GM23338 (cell line): ENCODE measurements around the gene PYGO2. TPM values are rescaled to one million over a fixed set of nuclear protein-coding genes. Genes with fewer than 3 reads are reported as not detected.

Experiments
- ATAC-seq: fragments of 200-7000 bp; cut with Tn5 transposase; 3 replicates; pipeline ENCODE4 v1.9.1; 2020
- DNase-seq: peaks from one replicate; pipeline ENCODE4 v3.0.0-alpha.2; 2015; ENCODE audit warnings: low spot score
- H2AFZ ChIP-seq: fragments of 200-600 bp; sonication (generic); 2 replicates; pipeline ENCODE4 v1.8.0; 2016; ENCODE audit warnings: antibody characterized with exemption, mild to moderate bottlenecking, moderate library complexity
- H3F3A ChIP-seq: fragments of 200-600 bp; sonication (generic); replicated peaks from 2 replicates; pipeline ENCODE4 v1.8.0; 2017; ENCODE audit warnings: antibody characterized with exemption, mixed run types, low read depth
- H3K27ac ChIP-seq: fragments of 200-600 bp; sonication (generic); 2 replicates; pipeline ENCODE4 v1.6.1; 2016; ENCODE audit warnings: low read depth
- H3K27me3 ChIP-seq: fragments of 200-600 bp; sonication (generic); 2 replicates; pipeline ENCODE4 v1.8.0; 2016; ENCODE audit warnings: mild to moderate bottlenecking, mixed run types, moderate library complexity; ENCODE audit not compliant: insufficient read depth
- H3K36me3 ChIP-seq: fragments of 200-600 bp; sonication (generic); 2 replicates; pipeline ENCODE4 v1.8.0; 2016; ENCODE audit warnings: mild to moderate bottlenecking; ENCODE audit not compliant: insufficient read depth
- H3K4me1 ChIP-seq: fragments of 200-600 bp; sonication (generic); 2 replicates; pipeline ENCODE4 v1.8.0; 2016; ENCODE audit warnings: mild to moderate bottlenecking, moderate library complexity; ENCODE audit not compliant: insufficient read depth
- H3K4me2 ChIP-seq: fragments of 200-600 bp; sonication (generic); 2 replicates; pipeline ENCODE4 v1.7.1; 2017; ENCODE audit warnings: mixed run types
- H3K4me3 ChIP-seq: fragments of 200-600 bp; sonication (generic); 2 replicates; pipeline ENCODE4 v1.6.1; 2016; ENCODE audit warnings: mixed run types
- H3K79me2 ChIP-seq: fragments of 200-600 bp; sonication (generic); replicated peaks from 2 replicates; pipeline ENCODE4 v1.8.0; 2017; ENCODE audit warnings: mild to moderate bottlenecking; ENCODE audit not compliant: insufficient read depth
- H3K9me2 ChIP-seq: fragments of 200-600 bp; sonication (generic); 2 replicates; pipeline ENCODE4 v1.8.0; 2017; ENCODE audit not compliant: insufficient read depth
- H4K20me1 ChIP-seq: fragments of 200-600 bp; sonication (generic); replicated peaks from 2 replicates; pipeline ENCODE4 v1.8.0; 2017; ENCODE audit warnings: mild to moderate bottlenecking; ENCODE audit not compliant: insufficient read depth
- H3K27ac Mint-ChIP-seq: 2 replicates; pipeline ENCODE4 v1.8.0; 2020; ENCODE audit warnings: inconsistent platforms, mild to moderate bottlenecking, moderate library complexity, mixed read lengths
- H3K27me3 Mint-ChIP-seq: 3 replicates; pipeline ENCODE4 v1.8.0; 2022; ENCODE audit warnings: low read depth, mild to moderate bottlenecking, moderate library complexity, mixed read lengths, inconsistent platforms; ENCODE audit not compliant: insufficient read depth, poor library complexity
- H3K36me3 Mint-ChIP-seq: 3 replicates; pipeline ENCODE4 v1.8.0; 2021; ENCODE audit warnings: low read depth, mild to moderate bottlenecking, inconsistent platforms, moderate library complexity, mixed read lengths
- H3K4me1 Mint-ChIP-seq: 3 replicates; pipeline ENCODE4 v1.8.0; 2020; ENCODE audit warnings: mild to moderate bottlenecking, inconsistent platforms, mixed read lengths
- H3K4me3 Mint-ChIP-seq: 3 replicates; pipeline ENCODE4 v1.8.0; 2021; ENCODE audit warnings: moderate library complexity, mild to moderate bottlenecking, inconsistent platforms, mixed read lengths
- H3K9me3 Mint-ChIP-seq: 3 replicates; pipeline ENCODE4 v1.8.0; 2020; ENCODE audit warnings: moderate library complexity, mild to moderate bottlenecking, inconsistent platforms, mixed read lengths
- CREB1 ChIP-seq: fragments of 250-450 bp; sonication (Bioruptor Pico); IDR thresholded peaks from 2 replicates; pipeline ENCODE4 v1.5.0; 2020; ENCODE audit warnings: low read depth, mild to moderate bottlenecking, moderate library complexity
- ETS1 ChIP-seq: IDR thresholded peaks from 2 replicates; pipeline ENCODE4 v1.6.1; 2016; ENCODE audit warnings: antibody characterized with exemption
- EZH2 ChIP-seq: fragments of 200-600 bp; sonication (generic); IDR thresholded peaks from one replicate; pipeline ENCODE4 v1.8.0; 2017; ENCODE audit warnings: antibody characterized with exemption, mild to moderate bottlenecking, low read depth; ENCODE audit not compliant: unreplicated experiment
- EZH2phosphoT487 ChIP-seq: fragments of 200-600 bp; sonication (generic); IDR thresholded peaks from one replicate; pipeline ENCODE4 v1.8.1; 2018; ENCODE audit warnings: antibody characterized with exemption; ENCODE audit not compliant: unreplicated experiment
- JUNB ChIP-seq: IDR thresholded peaks from one replicate; pipeline ENCODE4 v1.6.1; 2016; ENCODE audit warnings: antibody characterized with exemption; ENCODE audit not compliant: unreplicated experiment
- NANOG ChIP-seq: IDR thresholded peaks from 2 replicates; pipeline ENCODE4 v1.6.1; 2016; ENCODE audit warnings: antibody characterized with exemption, borderline replicate concordance
- POLR2AphosphoS5 ChIP-seq: IDR thresholded peaks from 2 replicates; pipeline ENCODE4 v1.6.1; 2016; ENCODE audit warnings: antibody characterized with exemption, low read depth
- REST ChIP-seq: IDR thresholded peaks from one replicate; pipeline ENCODE4 v1.6.1; 2018; ENCODE audit warnings: antibody characterized with exemption; ENCODE audit not compliant: unreplicated experiment
- STAT1 ChIP-seq: IDR thresholded peaks from one replicate; pipeline ENCODE4 v1.6.1; 2016; ENCODE audit warnings: antibody characterized with exemption; ENCODE audit not compliant: unreplicated experiment
- ZNF331 ChIP-seq: fragments of 250-450 bp; sonication (Bioruptor Pico); IDR thresholded peaks from 2 replicates; pipeline ENCODE4 v1.5.0; 2020; ENCODE audit warnings: low read depth, mild to moderate bottlenecking, moderate library complexity
- ZNF462 ChIP-seq: fragments of 250-450 bp; sonication (Bioruptor Pico); IDR thresholded peaks from 2 replicates; pipeline ENCODE4 v1.5.0; 2020; ENCODE audit warnings: mild to moderate bottlenecking, moderate library complexity
- polyA plus RNA-seq: library from polyadenylated mRNA; unstranded; fragments of >200 nt; fragmentation: Nextera tagmentation; extraction: Ambion mirVana; gene quantifications from 2 replicates; pipeline ENCODE4 v1.2.1, GENCODE V29; 2016
- total RNA-seq: library from RNA; depleted of rRNA; stranded (reverse); fragments of >200 nt; shearing (Covaris generic); gene quantifications from 2 replicates; pipeline ENCODE4 v1.2.3, GENCODE V29; 2014

Gene PYGO2
- total and polyA plus RNA-seq, 2 experiments from 2014 or later: 11.0 to 29.0 TPM

GRCh38 chr1:154926201-154926600 is 35.4 kb downstream of the PYGO2 start (continued):
- TF ChIP-seq NANOG (no peak), ETS1 (no peak), CREB1 (CRISPR knock-in tag) (no peak)

GRCh38 chr1:154925335-154926170 is 36.0 kb downstream of the PYGO2 start:
- no peak overlapping the region for H3K27ac ChIP-seq
- H2AFZ ChIP-seq: no peak overlapping the region
- Mint-ChIP-seq H3K4me3 (no peak overlapping the region), H3K4me1 (no peaks in the 10 kb centered on the region), H3K27ac (no peak overlapping the region), H3K9me3 (no peaks in the 10 kb centered on the region), H3K27me3 (peaks cover 5% of the 10 kb centered on the region), H3K36me3 (peaks cover 23% of the 10 kb centered on the region)
- DNase-seq: no peak
- no peaks in the 10 kb centered on the region; the same call in 1 of the 2 replicates for H4K20me1 ChIP-seq
- H3F3A ChIP-seq: no peaks in the 10 kb centered on the region
- H3K4me1 ChIP-seq: no peaks in the 10 kb centered on the region
- no peak for ATAC-seq
- H3K4me2 ChIP-seq: no peak overlapping the region
- H3K36me3 ChIP-seq: no peaks in the 10 kb centered on the region
- no peaks in the 10 kb centered on the region for H3K79me2 ChIP-seq
- H3K9me2 ChIP-seq: no peaks in the 10 kb centered on the region
- no peak overlapping the region for H3K4me3 ChIP-seq
- no peaks in the 10 kb centered on the region for H3K27me3 ChIP-seq
- TF ChIP-seq EZH2: no peak
- no peak for TF ChIP-seq ZNF331 (CRISPR knock-in tag)
- TF ChIP-seq ZNF462: no peak
- no peak for TF ChIP-seq STAT1
- no peak for TF ChIP-seq POLR2AphosphoS5
- no peak for TF ChIP-seq ETS1
- no peak for TF ChIP-seq REST
- TF ChIP-seq EZH2phosphoT487: no peak
- TF ChIP-seq JUNB: no peak
